H9 (cell line): ENCODE measurements around the gene MYO15B. TPM values are rescaled to one million over a fixed set of nuclear protein-coding genes. Genes with fewer than 3 reads are reported as not detected.

ENCODE experiments used
- DNase-seq: peaks from one replicate; pipeline ENCODE4 v3.0.0-alpha.2; 2017
- H2AFZ ChIP-seq: one replicate; pipeline ENCODE4 v1.6.1; 2013; ENCODE audit warnings: mild to moderate bottlenecking, low read length, control low read depth, moderate library complexity
- H2AK5ac ChIP-seq: 2 replicates; pipeline ENCODE4 v1.6.1; 2013; ENCODE audit warnings: low read length, control low read depth, mixed read lengths; ENCODE audit not compliant: insufficient read length
- H2BK120ac ChIP-seq: one replicate; pipeline ENCODE4 v1.6.1; 2013; ENCODE audit warnings: low read depth, mild to moderate bottlenecking, low read length, control low read depth, inconsistent platforms; ENCODE audit not compliant: poor library complexity, severe bottlenecking
- H2BK12ac ChIP-seq: 2 replicates; pipeline ENCODE4 v1.6.1; 2013; ENCODE audit warnings: low read length, control low read depth, mixed read lengths, low read depth; ENCODE audit not compliant: insufficient read length
- H2BK15ac ChIP-seq: 2 replicates; pipeline ENCODE4 v1.6.1; 2013; ENCODE audit warnings: low read depth, low read length, control low read depth
- H2BK20ac ChIP-seq: one replicate; pipeline ENCODE4 v1.6.1; 2013; ENCODE audit warnings: low read depth, mild to moderate bottlenecking, low read length, control low read depth, inconsistent platforms; ENCODE audit not compliant: poor library complexity, severe bottlenecking
- H2BK5ac ChIP-seq: 2 replicates; pipeline ENCODE4 v1.6.1; 2013; ENCODE audit warnings: low read length, control low read depth, mixed read lengths; ENCODE audit not compliant: insufficient read length
- H3K14ac ChIP-seq: 2 replicates; pipeline ENCODE4 v1.6.1; 2013; ENCODE audit warnings: low read length, control low read depth; ENCODE audit not compliant: insufficient read depth
- H3K18ac ChIP-seq: 2 replicates; pipeline ENCODE4 v1.6.1; 2013; ENCODE audit warnings: low read depth, mild to moderate bottlenecking, mixed read lengths, low read length, control low read depth; ENCODE audit not compliant: insufficient read length
- H3K23ac ChIP-seq: 2 replicates; pipeline ENCODE4 v1.6.1; 2013; ENCODE audit warnings: low read length, control low read depth, mixed read lengths, low read depth; ENCODE audit not compliant: insufficient read length
- H3K23me2 ChIP-seq: 2 replicates; pipeline ENCODE4 v1.6.1; 2013; ENCODE audit warnings: low read depth, mild to moderate bottlenecking, mixed read lengths, low read length, control low read depth; ENCODE audit not compliant: insufficient read length, poor library complexity, severe bottlenecking
- H3K27ac ChIP-seq: 2 replicates; pipeline ENCODE4 v1.5.1; 2013; ENCODE audit warnings: low read length, control low read depth, mixed read lengths, low read depth; ENCODE audit not compliant: insufficient read length
- H3K27me3 ChIP-seq: 2 replicates; pipeline ENCODE4 v1.6.1; 2013; ENCODE audit warnings: low read length, control low read depth, inconsistent platforms; ENCODE audit not compliant: insufficient read depth
- H3K4ac ChIP-seq: 2 replicates; pipeline ENCODE4 v1.6.1; 2013; ENCODE audit warnings: low read depth, mild to moderate bottlenecking, control low read depth, inconsistent platforms, low read length, moderate library complexity
- H3K4me1 ChIP-seq: 2 replicates; pipeline ENCODE4 v1.6.1; 2013; ENCODE audit warnings: low read length, control low read depth, inconsistent platforms; ENCODE audit not compliant: insufficient read depth
- H3K4me2 ChIP-seq: 2 replicates; pipeline ENCODE4 v1.6.1; 2013; ENCODE audit warnings: low read length, control low read depth, mixed read lengths; ENCODE audit not compliant: insufficient read length, insufficient read depth
- H3K56ac ChIP-seq: 2 replicates; pipeline ENCODE4 v1.6.1; 2013; ENCODE audit warnings: low read depth, mild to moderate bottlenecking, mixed read lengths, low read length, control low read depth; ENCODE audit not compliant: insufficient read length
- H3K79me1 ChIP-seq: 2 replicates; pipeline ENCODE4 v1.6.1; 2013; ENCODE audit warnings: low read depth, mild to moderate bottlenecking, moderate library complexity, low read length, control low read depth, inconsistent platforms; ENCODE audit not compliant: insufficient read depth, poor library complexity, severe bottlenecking
- H3K79me2 ChIP-seq: 2 replicates; pipeline ENCODE4 v1.6.1; 2013; ENCODE audit warnings: low read length, control low read depth, inconsistent platforms; ENCODE audit not compliant: insufficient read depth
- H3K9ac ChIP-seq: 2 replicates; pipeline ENCODE4 v1.6.1; 2013; ENCODE audit warnings: low read length, control low read depth, mixed read lengths; ENCODE audit not compliant: insufficient read length; ENCODE audit errors: extremely low read depth
- H3K9me3 ChIP-seq: one replicate; pipeline ENCODE4 v1.6.1; 2013; ENCODE audit warnings: low read depth, low read length, inconsistent platforms; ENCODE audit not compliant: control insufficient read depth
- H3T11ph ChIP-seq: one replicate; pipeline ENCODE4 v1.6.1; 2013; ENCODE audit warnings: mild to moderate bottlenecking, low read length, control low read depth, inconsistent platforms
- H4K20me1 ChIP-seq: one replicate; pipeline ENCODE4 v1.6.1; 2013; ENCODE audit not compliant: control insufficient read depth, insufficient read length, insufficient read depth
- H4K5ac ChIP-seq: 2 replicates; pipeline ENCODE4 v1.6.1; 2013; ENCODE audit warnings: low read depth, mild to moderate bottlenecking, mixed read lengths, low read length, control low read depth; ENCODE audit not compliant: insufficient read length
- H4K8ac ChIP-seq: replicated peaks from 2 replicates; pipeline ENCODE4 v1.6.1; 2013; ENCODE audit warnings: low read length, control low read depth, mixed read lengths, low read depth; ENCODE audit not compliant: insufficient read length
- H4K91ac ChIP-seq: 2 replicates; pipeline ENCODE4 v1.6.1; 2013; ENCODE audit warnings: low read depth, mild to moderate bottlenecking, moderate library complexity, mixed read lengths, low read length, control low read depth; ENCODE audit not compliant: insufficient read length
- H3K27ac Mint-ChIP-seq, 3 experiments: 2 replicates in 2 of 3; 3 replicates in 1 of 3; pipeline ENCODE4 v1.8.0; 2020 to 2021; ENCODE audit warnings: mixed read lengths in 3 of 3, mild to moderate bottlenecking in 1 of 3, moderate library complexity in 1 of 3
- H3K27me3 Mint-ChIP-seq: 2 replicates; pipeline ENCODE4 v1.8.0; 2021; ENCODE audit warnings: low read depth, mild to moderate bottlenecking, moderate library complexity, mixed read lengths
- H3K36me3 Mint-ChIP-seq, 3 experiments: 2 replicates in 2 of 3; 3 replicates in 1 of 3; pipeline ENCODE4 v1.8.0; 2020 to 2021; ENCODE audit warnings: low read depth in 3 of 3, mixed read lengths in 3 of 3; ENCODE audit not compliant: insufficient read depth in 1 of 3
- H3K4me1 Mint-ChIP-seq, 2 experiments: 2 replicates each; pipeline ENCODE4 v1.8.0; 2020; ENCODE audit warnings: mixed read lengths in 2 of 2
- H3K4me3 Mint-ChIP-seq, 2 experiments: 2 replicates in 1 of 2; 3 replicates in 1 of 2; pipeline ENCODE4 v1.8.0; 2020 to 2021; ENCODE audit warnings: mild to moderate bottlenecking in 2 of 2, mixed read lengths in 2 of 2, moderate library complexity in 1 of 2
- H3K9me3 Mint-ChIP-seq, 2 experiments: 2 replicates in 1 of 2; 3 replicates in 1 of 2; pipeline ENCODE4 v1.8.0; 2020; ENCODE audit warnings: mild to moderate bottlenecking in 2 of 2, mixed read lengths in 2 of 2, moderate library complexity in 1 of 2
- CTCF ChIP-seq: fragments of 200-600 bp; sonication (generic); conservative IDR thresholded peaks from 3 replicates; pipeline ENCODE4 v1.8.0; 2021; ENCODE audit warnings: antibody characterized with exemption, mild to moderate bottlenecking
- WGBS: extraction: QIAGEN DNeasy Blood & Tissue Kit; methylation state at CpG from one replicate; pipeline ENCODE4 v1.1.7; 2013; ENCODE audit warnings: missing lambda C conversion rate, low lambda C conversion rate, mixed read lengths; ENCODE audit not compliant: insufficient read length; ENCODE audit errors: extremely low coverage; 5-methylcytosine and 5-hydroxymethylcytosine counted together
- total RNA-seq: library from RNA; stranded (reverse); gene quantifications from 2 replicates; pipeline ENCODE4 v1.2.1, GENCODE V29; 2021

MYO15B gene
- total RNA-seq, 1 experiment from 2014 or later = 41.9 TPM

- H4K91ac ChIP-seq = no peak overlapping the region
- H3K23ac ChIP-seq = no peak overlapping the region
- no peak overlapping the region; the same call in 1 of the 2 replicates for H3K14ac ChIP-seq
- H3K79me1 ChIP-seq = no peaks in the 10 kb centered on the region
- no peak overlapping the region for H2BK15ac ChIP-seq
- H3K79me2 ChIP-seq = no peaks in the 10 kb centered on the region
- H3T11ph ChIP-seq = no peak overlapping the region
- Mint-ChIP-seq H3K9me3 (no peaks in the 10 kb centered on the region), H3K36me3 (peaks cover 0 to 4% (median 0%) of the 10 kb centered on the region in 3 experiments; a peak in 1 of 7 replicates), H3K27me3 (no peaks in the 10 kb centered on the region), H3K4me1 (peaks cover 16 to 24% of the 10 kb centered on the region in 2 experiments), H3K27ac (peak overlapping the region in 1 of 3 experiments; percentile 63; a peak in 2 of 7 replicates), H3K4me3 (no peak overlapping the region; a peak in 2 of 5 replicates)
- no peak overlapping the region for H3K4me2 ChIP-seq
- no peak for DNase-seq
- no peak overlapping the region for H4K8ac ChIP-seq
- no peak overlapping the region for H2BK20ac ChIP-seq
- no peak overlapping the region for H2BK5ac ChIP-seq
- no peak overlapping the region for H3K27ac ChIP-seq
- no peak overlapping the region for H2AK5ac ChIP-seq
- H3K4me1 ChIP-seq = no peaks in the 10 kb centered on the region; the same call in 1 of the 2 replicates
- no peak for TF ChIP-seq CTCF
- no peaks in the 10 kb centered on the region for H3K9me3 ChIP-seq
- no peak overlapping the region for H3K4ac ChIP-seq
- no CpG with 5 or more reads among the region's 20 CpGs for WGBS
- no peak overlapping the region for H4K5ac ChIP-seq
- no peaks in the 10 kb centered on the region for H4K20me1 ChIP-seq
- H3K27me3 ChIP-seq = no peaks in the 10 kb centered on the region
- H3K23me2 ChIP-seq = no peaks in the 10 kb centered on the region
- H2AFZ ChIP-seq = no peak overlapping the region
- H2BK120ac ChIP-seq = no peak overlapping the region
- H3K18ac ChIP-seq = no peak overlapping the region
- H2BK12ac ChIP-seq = no peak overlapping the region
- H3K56ac ChIP-seq = no peak overlapping the region
- H3K9ac ChIP-seq = no peak overlapping the region
Measured at GRCh38 chr17:75634754-75635609, 47.4 kb downstream of the MYO15B start.
